ENCODE results near the gene ATF7IP2.
"Not testable (repeated sequence)": the region's sequence is repeated elsewhere in the genome, so short reads cannot be mapped to it uniquely, and the experiment has no call there.

The ATF7IP2 gene

GRCh38 chr16:10465821-10466220 lies 80.0 kb downstream of the ATF7IP2 start:
- DNase-seq, result no peak

- DNase-seq, result no peak
These were observed 80.5 kb downstream of the ATF7IP2 start for GRCh38 chr16:10466313-10466712.

GRCh38 chr16:10466861-10467260 lies 81.0 kb downstream of the ATF7IP2 start:
- no peak for DNase-seq

- DNase-seq, result not testable (repeated sequence)
These were observed 90.8 kb downstream of the ATF7IP2 start for GRCh38 chr16:10476636-10477035.

GRCh38 chr16:10480151-10480550 lies 94.3 kb downstream of the ATF7IP2 start:
- DNase-seq, result no peak

GRCh38 chr16:10485159-10485558 lies 99.3 kb downstream of the ATF7IP2 start:
- DNase-seq, result no peak

- DNase-seq, result no peak
These were observed 100.0 kb downstream of the ATF7IP2 start for GRCh38 chr16:10485698-10486382.

- DNase-seq, result no peak
These were observed 104.3 kb downstream of the ATF7IP2 start for GRCh38 chr16:10490141-10490540.

- no peak for DNase-seq
These were observed 107.4 kb downstream of the ATF7IP2 start for GRCh38 chr16:10493276-10493675.

- DNase-seq, result no peak
These were observed 108.6 kb downstream of the ATF7IP2 start for GRCh38 chr16:10494343-10495030.

- DNase-seq, result no peak
These were observed 109.1 kb downstream of the ATF7IP2 start for GRCh38 chr16:10495031-10495345.

- no peak for DNase-seq
These were observed 111.6 kb downstream of the ATF7IP2 start for GRCh38 chr16:10497132-10498101.

GRCh38 chr16:10500582-10500981 lies 114.7 kb downstream of the ATF7IP2 start:
- DNase-seq, result no peak

GRCh38 chr16:10501016-10501607 lies 115.3 kb downstream of the ATF7IP2 start:
- DNase-seq, result no peak

- DNase-seq, result no peak
These were observed 116.9 kb downstream of the ATF7IP2 start for GRCh38 chr16:10502776-10503175.

GRCh38 chr16:10504404-10504885 lies 118.6 kb downstream of the ATF7IP2 start:
- DNase-seq, result no peak

GRCh38 chr16:10505286-10505685 lies 119.4 kb downstream of the ATF7IP2 start:
- not testable (repeated sequence) for DNase-seq

- DNase-seq, result no peak
These were observed 123.7 kb downstream of the ATF7IP2 start for GRCh38 chr16:10509534-10510025.

- no peak for DNase-seq
These were observed 124.4 kb downstream of the ATF7IP2 start for GRCh38 chr16:10510279-10510678.

- DNase-seq, result no peak
These were observed 126.0 kb downstream of the ATF7IP2 start for GRCh38 chr16:10511829-10512228.

- no peak for DNase-seq
These were observed 128.7 kb downstream of the ATF7IP2 start for GRCh38 chr16:10514369-10515055.

GRCh38 chr16:10517868-10518267 lies 132.0 kb downstream of the ATF7IP2 start:
- DNase-seq, result no peak

Data from activated gamma-delta T cell (primary cell).